GM12801 (cell line): ENCODE data around the gene NDOR1.

Experiments
- CTCF ChIP-seq: IDR thresholded peaks from one replicate; pipeline ENCODE4 v1.5.1; 2011; ENCODE audit warnings: control low read depth; ENCODE audit not compliant: insufficient read length; ENCODE audit errors: extremely low read depth

Gene NDOR1

GRCh38 chr9:137165250-137165836, 40.2 kb upstream of the NDOR1 start:
- no peak for TF ChIP-seq CTCF

- TF ChIP-seq CTCF, result no peak
Measured at GRCh38 chr9:137166380-137167229, 38.9 kb upstream of the NDOR1 start.

- no peak for TF ChIP-seq CTCF
Measured at GRCh38 chr9:137167277-137167746, 38.2 kb upstream of the NDOR1 start.

- no peak for TF ChIP-seq CTCF
Measured at GRCh38 chr9:137167747-137168572, 37.5 kb upstream of the NDOR1 start.

GRCh38 chr9:137168573-137168903, 37.0 kb upstream of the NDOR1 start:
- TF ChIP-seq CTCF, result no peak

GRCh38 chr9:137168904-137169856, 36.3 kb upstream of the NDOR1 start:
- no peak for TF ChIP-seq CTCF
